ENCODE measurements around the gene ZNF148. TPM values are rescaled to one million over a fixed set of nuclear protein-coding genes. Genes with fewer than 3 reads are reported as not detected.
A peak's percentile ranks its signal among the peaks of the same experiment; 100 is the strongest.

Gene ZNF148
- total RNA-seq, 2 experiments from 2014 or later, result 33.8 to 34.3 TPM

- H3K36me3 Mint-ChIP-seq, result peaks cover 37% of the 10 kb centered on the region
Measured at GRCh38 chr3:125326957-125327356, 48.2 kb downstream of the ZNF148 start.

GRCh38 chr3:125325746-125326145, 49.4 kb downstream of the ZNF148 start:
- H3K27me3 Mint-ChIP-seq, result no peaks in the 10 kb centered on the region
- no peak for DNase-seq
- H3K9me3 Mint-ChIP-seq, result peaks cover 9% of the 10 kb centered on the region
- H3K4me3 Mint-ChIP-seq, result no peak overlapping the region
- no peak overlapping the region for H3K27ac Mint-ChIP-seq
- peaks cover 34% of the 10 kb centered on the region for H3K36me3 Mint-ChIP-seq
- H3K4me1 Mint-ChIP-seq, result no peaks in the 10 kb centered on the region

More at GRCh38 chr3:125326957-125327356, 48.2 kb downstream of the ZNF148 start:
- Mint-ChIP-seq H3K4me1 (peaks cover 8% of the 10 kb centered on the region), H3K9me3 (peaks cover 9% of the 10 kb centered on the region), H3K27me3 (no peaks in the 10 kb centered on the region), H3K27ac (no peak overlapping the region), H3K4me3 (no peak overlapping the region)
- no peak for DNase-seq

GRCh38 chr3:125324341-125324740, 50.8 kb downstream of the ZNF148 start:
- no peak for DNase-seq
- Mint-ChIP-seq H3K36me3 (peaks cover 33% of the 10 kb centered on the region), H3K27me3 (no peaks in the 10 kb centered on the region), H3K27ac (no peak overlapping the region), H3K4me3 (no peak overlapping the region), H3K4me1 (peaks cover 3% of the 10 kb centered on the region), H3K9me3 (peaks cover 9% of the 10 kb centered on the region)

GRCh38 chr3:125322917-125323316, 52.2 kb downstream of the ZNF148 start:
- Mint-ChIP-seq H3K9me3 (peaks cover 9% of the 10 kb centered on the region), H3K27ac (no peak overlapping the region), H3K4me3 (no peak overlapping the region), H3K4me1 (peaks cover 3% of the 10 kb centered on the region), H3K36me3 (peaks cover 34% of the 10 kb centered on the region), H3K27me3 (no peaks in the 10 kb centered on the region)
- no peak for DNase-seq

GRCh38 chr3:125322166-125322565, 53.0 kb downstream of the ZNF148 start:
- Mint-ChIP-seq H3K9me3 (peaks cover 9% of the 10 kb centered on the region), H3K27me3 (no peaks in the 10 kb centered on the region), H3K27ac (no peak overlapping the region), H3K4me3 (no peak overlapping the region), H3K4me1 (peaks cover 3% of the 10 kb centered on the region), H3K36me3 (peaks cover 34% of the 10 kb centered on the region)
- no peak for DNase-seq

GRCh38 chr3:125319765-125320164, 55.4 kb downstream of the ZNF148 start:
- no peak overlapping the region for H3K27ac Mint-ChIP-seq
- H3K27me3 Mint-ChIP-seq, result no peaks in the 10 kb centered on the region
- peaks cover 3% of the 10 kb centered on the region for H3K9me3 Mint-ChIP-seq
- peaks cover 32% of the 10 kb centered on the region for H3K36me3 Mint-ChIP-seq
- no peak overlapping the region for H3K4me3 Mint-ChIP-seq
- peaks cover 8% of the 10 kb centered on the region for H3K4me1 Mint-ChIP-seq
- no peak for DNase-seq

- H3K4me1 Mint-ChIP-seq, result peaks cover 11% of the 10 kb centered on the region
- no peaks in the 10 kb centered on the region for H3K27me3 Mint-ChIP-seq
- H3K4me3 Mint-ChIP-seq, result no peak overlapping the region
- H3K9me3 Mint-ChIP-seq, result peaks cover 3% of the 10 kb centered on the region
- no peak for DNase-seq
- H3K27ac Mint-ChIP-seq, result no peak overlapping the region
- H3K36me3 Mint-ChIP-seq, result peaks cover 36% of the 10 kb centered on the region
Measured at GRCh38 chr3:125318871-125319270, 56.3 kb downstream of the ZNF148 start.

- peaks cover 35% of the 10 kb centered on the region for H3K36me3 Mint-ChIP-seq
- no peak overlapping the region for H3K4me3 Mint-ChIP-seq
- DNase-seq, result no peak
- peaks cover 3% of the 10 kb centered on the region for H3K9me3 Mint-ChIP-seq
- H3K4me1 Mint-ChIP-seq, result peaks cover 12% of the 10 kb centered on the region
- H3K27me3 Mint-ChIP-seq, result no peaks in the 10 kb centered on the region
- H3K27ac Mint-ChIP-seq, result no peak overlapping the region
Measured at GRCh38 chr3:125318167-125318865, 56.8 kb downstream of the ZNF148 start.

- no peaks in the 10 kb centered on the region for H3K27me3 Mint-ChIP-seq
- H3K9me3 Mint-ChIP-seq, result peaks cover 3% of the 10 kb centered on the region
- H3K4me3 Mint-ChIP-seq, result no peak overlapping the region
- H3K27ac Mint-ChIP-seq, result no peak overlapping the region
- DNase-seq, result no peak
- peaks cover 14% of the 10 kb centered on the region for H3K4me1 Mint-ChIP-seq
- peaks cover 38% of the 10 kb centered on the region for H3K36me3 Mint-ChIP-seq
Measured at GRCh38 chr3:125317761-125318160, 57.4 kb downstream of the ZNF148 start.

- Mint-ChIP-seq H3K27ac (no peak overlapping the region), H3K27me3 (no peaks in the 10 kb centered on the region), H3K4me1 (peaks cover 22% of the 10 kb centered on the region), H3K9me3 (peaks cover 9% of the 10 kb centered on the region), H3K36me3 (peaks cover 46% of the 10 kb centered on the region), H3K4me3 (no peak overlapping the region)
- no peak for DNase-seq
Measured at GRCh38 chr3:125316949-125317348, 58.2 kb downstream of the ZNF148 start.

GRCh38 chr3:125316246-125316645, 58.9 kb downstream of the ZNF148 start:
- Mint-ChIP-seq H3K36me3 (peaks cover 50% of the 10 kb centered on the region), H3K4me1 (peaks cover 28% of the 10 kb centered on the region), H3K4me3 (no peak overlapping the region), H3K27me3 (no peaks in the 10 kb centered on the region), H3K9me3 (peaks cover 13% of the 10 kb centered on the region), H3K27ac (no peak overlapping the region)
- DNase-seq, result no peak

GRCh38 chr3:125313060-125313635, 62.0 kb downstream of the ZNF148 start:
- H3K9me3 Mint-ChIP-seq, result peaks cover 16% of the 10 kb centered on the region
- peaks cover 64% of the 10 kb centered on the region for H3K36me3 Mint-ChIP-seq
- H3K4me3 Mint-ChIP-seq, result no peak overlapping the region
- no peaks in the 10 kb centered on the region for H3K27me3 Mint-ChIP-seq
- DNase-seq, result no peak
- H3K4me1 Mint-ChIP-seq, result peaks cover 39% of the 10 kb centered on the region
- H3K27ac Mint-ChIP-seq, result peak overlapping the region; percentile 16

GRCh38 chr3:125310623-125311081, 64.5 kb downstream of the ZNF148 start:
- Mint-ChIP-seq H3K27ac (peak overlapping the region; percentile 79), H3K27me3 (no peaks in the 10 kb centered on the region), H3K4me1 (peaks cover 39% of the 10 kb centered on the region), H3K36me3 (peaks cover 63% of the 10 kb centered on the region), H3K9me3 (peaks cover 15% of the 10 kb centered on the region), H3K4me3 (peak overlapping the region; percentile 80)
- DNase-seq, result peak; percentile 47

- Mint-ChIP-seq H3K9me3 (peaks cover 15% of the 10 kb centered on the region), H3K27me3 (no peaks in the 10 kb centered on the region), H3K36me3 (peaks cover 59% of the 10 kb centered on the region), H3K4me1 (peaks cover 46% of the 10 kb centered on the region), H3K4me3 (peak overlapping the region; percentile 7), H3K27ac (no peak overlapping the region)
- no peak for DNase-seq
Measured at GRCh38 chr3:125309476-125309875, 65.6 kb downstream of the ZNF148 start.

GRCh38 chr3:125306620-125307019, 68.5 kb downstream of the ZNF148 start:
- peaks cover 8% of the 10 kb centered on the region for H3K9me3 Mint-ChIP-seq
- H3K4me3 Mint-ChIP-seq, result no peak overlapping the region
- H3K4me1 Mint-ChIP-seq, result peaks cover 35% of the 10 kb centered on the region
- no peak overlapping the region for H3K27ac Mint-ChIP-seq
- H3K27me3 Mint-ChIP-seq, result no peaks in the 10 kb centered on the region
- peaks cover 49% of the 10 kb centered on the region for H3K36me3 Mint-ChIP-seq
- no peak for DNase-seq

GRCh38 chr3:125302932-125303331, 72.2 kb downstream of the ZNF148 start:
- H3K4me1 Mint-ChIP-seq, result peaks cover 26% of the 10 kb centered on the region
- H3K4me3 Mint-ChIP-seq, result no peak overlapping the region
- H3K27me3 Mint-ChIP-seq, result no peaks in the 10 kb centered on the region
- H3K36me3 Mint-ChIP-seq, result peaks cover 25% of the 10 kb centered on the region
- no peak for DNase-seq
- no peak overlapping the region for H3K27ac Mint-ChIP-seq
- peaks cover 2% of the 10 kb centered on the region for H3K9me3 Mint-ChIP-seq

All from activated naive CD8-positive, alpha-beta T cell treated with anti-CD3 and anti-CD28 coated beads for 36 hours (primary cell).